ENCODE results near the gene NEURL4. TPM values are rescaled to one million over a fixed set of nuclear protein-coding genes. Genes with fewer than 3 reads are reported as not detected.
A peak's percentile ranks its signal among the peaks of the same experiment; 100 is the strongest.

Gene NEURL4
- total RNA-seq, 1 donor from 2014 or later, result 22.6 TPM

DNA sequence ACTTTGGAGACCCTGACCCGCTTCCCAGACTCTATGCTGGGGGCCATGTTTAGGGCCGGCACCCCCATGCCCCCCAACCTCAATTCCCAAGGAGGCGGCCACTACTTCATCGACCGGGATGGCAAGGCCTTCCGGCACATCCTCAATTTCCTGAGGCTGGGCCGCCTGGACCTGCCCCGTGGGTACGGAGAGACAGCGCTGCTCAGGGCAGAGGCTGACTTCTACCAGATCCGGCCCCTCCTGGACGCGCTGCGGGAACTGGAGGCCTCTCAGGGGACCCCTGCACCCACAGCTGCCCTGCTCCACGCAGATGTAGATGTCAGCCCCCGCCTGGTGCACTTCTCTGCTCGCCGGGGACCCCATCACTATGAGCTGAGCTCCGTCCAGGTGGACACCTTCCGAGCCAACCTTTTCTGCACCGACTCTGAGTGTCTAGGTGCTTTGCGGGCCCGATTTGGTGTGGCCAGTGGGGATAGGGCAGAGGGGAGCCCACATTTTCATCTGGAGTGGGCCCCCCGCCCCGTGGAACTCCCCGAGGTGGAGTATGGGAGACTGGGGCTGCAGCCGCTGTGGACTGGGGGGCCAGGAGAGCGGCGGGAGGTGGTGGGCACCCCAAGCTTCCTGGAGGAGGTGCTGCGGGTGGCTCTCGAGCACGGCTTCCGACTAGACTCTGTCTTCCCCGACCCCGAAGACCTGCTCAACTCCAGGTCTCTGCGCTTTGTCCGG lies 23.9 kb upstream of the NEURL4 start:
- Histone ChIP-seq H3K4me1 (peaks cover 52% of the 10 kb centered on the region), H3K4me3 (peak overlapping the region; percentile 87 to 99), H3K9me3 (no peaks in the 10 kb centered on the region), H3K27me3 (no peaks in the 10 kb centered on the region), H3K36me3 (no peaks in the 10 kb centered on the region), H3K27ac (peak overlapping the region; percentile 96)
- DNase-seq (ENCODE audit: extremely low spot score in 2 of 2), result no peak
- no peak for TF ChIP-seq POLR2AphosphoS5 (IDR thresholded peaks at IDR 0.05; ENCODE audit: insufficient read depth in 1 of 2, low read depth in 1 of 2)
- TF ChIP-seq POLR2A (IDR thresholded peaks at IDR 0.05), result no peak
- TF ChIP-seq CTCF (IDR thresholded peaks at IDR 0.05), result no peak
- intact Hi-C loops (cut with DNase I), result loop anchor here (5.0 to 10.0 kb wide), 4 partner anchors 54 to 212 kb away; partner anchors contain the start of genes FGF11, NLGN2, POLR2A and SENP3

DNA sequence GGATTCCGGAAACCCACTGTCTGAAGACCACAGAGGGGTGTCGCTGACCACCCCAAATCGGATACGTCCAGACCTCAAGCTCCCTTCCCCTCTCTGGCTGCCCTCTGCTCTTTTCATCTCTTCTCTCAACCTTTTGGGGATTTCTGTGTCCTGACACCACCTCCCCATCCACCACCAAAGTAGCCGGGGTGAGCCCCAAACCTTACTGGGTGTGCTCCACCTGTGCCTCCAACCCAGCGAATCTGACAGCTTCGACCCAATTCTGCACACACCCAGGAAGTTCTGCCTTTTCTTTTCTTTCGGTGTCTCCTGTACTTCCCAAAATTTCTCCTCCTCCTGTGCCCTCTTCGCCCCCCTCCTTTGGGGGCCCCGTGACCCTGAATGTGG lies 23.4 kb upstream of the NEURL4 start:
- Histone ChIP-seq H3K36me3 (no peaks in the 10 kb centered on the region), H3K4me3 (peak overlapping the region; percentile 87 to 99), H3K27me3 (no peaks in the 10 kb centered on the region), H3K27ac (peak overlapping the region; percentile 96), H3K4me1 (peaks cover 52% of the 10 kb centered on the region), H3K9me3 (no peaks in the 10 kb centered on the region)
- TF ChIP-seq POLR2AphosphoS5 (IDR thresholded peaks at IDR 0.05; ENCODE audit: insufficient read depth in 1 of 2, low read depth in 1 of 2), result no peak
- TF ChIP-seq CTCF (IDR thresholded peaks at IDR 0.05), result no peak
- no peak for TF ChIP-seq POLR2A (IDR thresholded peaks at IDR 0.05)
- no peak for DNase-seq (ENCODE audit: extremely low spot score in 2 of 2)
- intact Hi-C loops (cut with DNase I), result loop anchor here (5.0 to 10.0 kb wide), 4 partner anchors 55 to 212 kb away; partner anchors contain the start of genes FGF11, NLGN2, POLR2A and SENP3

DNA sequence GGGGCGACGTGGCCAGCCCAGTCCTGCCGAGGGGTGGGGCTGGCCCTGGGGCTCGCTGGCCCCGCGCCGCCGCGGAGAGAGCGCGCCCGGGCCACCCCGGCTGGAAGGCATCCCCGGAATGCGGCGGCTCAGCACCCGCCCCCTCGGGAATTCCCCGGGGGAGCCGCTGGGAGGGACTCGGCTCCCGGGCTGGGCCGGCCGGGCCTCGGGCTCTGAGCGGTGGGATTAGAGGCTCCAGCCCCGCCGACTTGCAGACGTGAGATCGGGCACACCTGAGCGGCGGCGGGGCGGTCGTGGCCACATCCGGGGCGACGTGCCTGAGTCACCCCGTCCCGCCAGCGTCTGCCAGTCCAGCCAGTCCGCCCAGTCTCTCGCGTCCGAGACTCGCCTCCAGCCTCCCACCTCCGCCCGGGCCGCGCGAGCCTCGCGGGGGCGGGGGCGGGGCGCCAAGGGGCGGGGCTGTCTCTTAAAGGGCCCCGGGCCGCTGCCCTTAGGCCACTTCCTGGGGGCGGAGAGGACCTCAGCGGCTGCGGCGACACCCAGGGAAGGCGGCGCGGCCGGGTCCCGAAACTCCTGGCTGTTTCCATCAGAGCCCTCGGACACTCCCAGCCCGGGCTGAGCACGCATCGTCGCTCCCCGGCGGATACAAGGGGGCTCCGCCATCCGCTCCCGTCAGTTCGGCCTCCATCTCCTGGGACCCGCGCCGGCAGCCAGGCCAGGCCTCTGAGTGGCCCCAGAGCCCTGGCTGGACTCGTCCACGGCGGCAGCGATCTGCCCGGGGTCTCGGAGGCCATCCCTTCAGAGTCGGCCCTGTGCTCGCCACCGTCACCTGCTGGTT lies 22.7 kb upstream of the NEURL4 start, which contains the start of gene KCTD11:
Gene KCTD11 (plus strand): TSS at position 498 of the 838 bp plus-strand sequence.
- H3K36me3 ChIP-seq, result no peaks in the 10 kb centered on the region
- peaks cover 52% of the 10 kb centered on the region for H3K4me1 ChIP-seq
- TF ChIP-seq POLR2A (IDR thresholded peaks at IDR 0.05) (peak in 1 of 2 donors; percentile 47), POLR2AphosphoS5 (IDR thresholded peaks at IDR 0.05; ENCODE audit: insufficient read depth in 1 of 2, low read depth in 1 of 2) (peak in 1 of 2 donors; percentile 81), CTCF (IDR thresholded peaks at IDR 0.05) (peak in 2 of 3 experiments; percentile 10)
- H3K9me3 ChIP-seq, result no peaks in the 10 kb centered on the region
- H3K27me3 ChIP-seq, result no peaks in the 10 kb centered on the region
- peak within 1 kb of the TSS; percentile 87 to 99 for H3K4me3 ChIP-seq
- intact Hi-C loops (cut with DNase I), result loop anchor here (5.0 to 10.0 kb wide), 4 partner anchors 55 to 213 kb away; partner anchors contain the start of genes FGF11, NLGN2, POLR2A and SENP3
- peak within 1 kb of the TSS; percentile 96 for H3K27ac ChIP-seq
- DNase-seq (ENCODE audit: extremely low spot score in 2 of 2), result no peak

DNA sequence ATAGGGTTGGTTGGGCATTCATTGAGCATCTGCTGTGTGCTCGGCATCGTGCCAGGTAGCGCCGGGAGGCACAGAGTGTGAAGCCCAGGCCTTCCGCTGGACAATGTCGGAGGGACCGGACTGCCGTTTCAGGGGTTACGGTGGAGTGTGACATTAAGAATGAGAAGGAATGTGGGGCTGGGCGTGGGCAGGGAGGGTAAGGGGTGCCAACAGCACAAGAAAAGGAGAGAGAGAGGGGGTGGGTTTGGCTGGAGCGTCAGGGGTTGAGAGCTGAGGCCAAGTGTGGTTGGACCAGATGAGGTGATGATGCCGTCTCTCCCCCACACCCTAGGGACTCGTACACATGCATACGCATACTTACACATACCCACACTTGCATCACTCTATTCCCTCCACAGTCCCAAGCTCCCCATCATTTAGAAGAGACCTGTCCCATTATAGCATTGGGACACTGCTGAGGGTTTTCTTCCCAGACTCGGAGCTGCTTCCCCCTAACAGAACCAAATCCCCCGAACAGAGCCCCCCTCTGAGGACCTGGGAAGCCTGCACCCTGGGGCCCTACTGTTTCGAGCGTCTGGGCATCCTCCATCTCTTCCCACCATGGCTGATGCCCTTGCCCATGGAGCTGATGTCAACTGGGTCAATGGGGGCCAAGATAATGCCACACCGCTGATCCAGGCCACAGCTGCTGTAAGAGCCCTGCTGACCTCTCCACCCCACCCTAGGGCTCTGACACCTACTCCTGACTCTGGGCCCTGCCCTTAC lies 19.5 kb upstream of the NEURL4 start:
- intact Hi-C loops (cut with DNase I), result loop anchor here (5.0 kb wide), 1 partner anchor 36 kb away; no protein-coding TSS in a partner anchor
- Histone ChIP-seq H3K9me3 (no peaks in the 10 kb centered on the region), H3K4me1 (peaks cover 28% of the 10 kb centered on the region), H3K27me3 (no peaks in the 10 kb centered on the region), H3K36me3 (no peaks in the 10 kb centered on the region), H3K4me3 (no peak overlapping the region), H3K27ac (no peak overlapping the region)
- DNase-seq (ENCODE audit: extremely low spot score in 2 of 2), result no peak
- TF ChIP-seq POLR2AphosphoS5 (IDR thresholded peaks at IDR 0.05; ENCODE audit: insufficient read depth in 1 of 2, low read depth in 1 of 2) (no peak), POLR2A (IDR thresholded peaks at IDR 0.05) (no peak), CTCF (IDR thresholded peaks at IDR 0.05) (no peak)
